ENCODE measurements around the gene NUDC.
"Not testable (repeated sequence)": the region's sequence is repeated elsewhere in the genome, so short reads cannot be mapped to it uniquely, and the experiment has no call there.

NUDC gene

GRCh38 chr1:26984291-26984690 is 62.7 kb downstream of the NUDC start:
- Histone ChIP-seq H3F3A (ENCODE audit: low read depth) (no peaks in the 10 kb centered on the region), H4K20me1 (ENCODE audit: insufficient read depth, low read length, poor library complexity, severe bottlenecking) (no peaks in the 10 kb centered on the region), H3K4me1 (ENCODE audit: insufficient read depth, low read length, poor library complexity, severe bottlenecking) (no peaks in the 10 kb centered on the region), H3K9me3 (ENCODE audit: insufficient read depth, low read depth, low read length) (no peaks in the 10 kb centered on the region), H2AFZ (ENCODE audit: low read length) (no peak overlapping the region), H3K9ac (ENCODE audit: low read depth, low read length, poor library complexity, severe bottlenecking) (no peak overlapping the region), H3K4me2 (ENCODE audit: low read depth, low read length, poor library complexity, severe bottlenecking) (no peak overlapping the region), H3K79me2 (ENCODE audit: insufficient read depth, low read length) (no peaks in the 10 kb centered on the region), H3K9me2 (replicated peaks; ENCODE audit: low read depth, low read length) (no peaks in the 10 kb centered on the region), H3K27me3 (ENCODE audit: insufficient read depth, low read length, poor library complexity, severe bottlenecking) (no peaks in the 10 kb centered on the region), H3K4me3 (ENCODE audit: low read length, poor library complexity, severe bottlenecking) (no peak overlapping the region), H3K36me3 (ENCODE audit: insufficient read depth, low read length) (no peaks in the 10 kb centered on the region)
- no peak for TF ChIP-seq CTCF (conservative IDR thresholded peaks at IDR 0.05; ENCODE audit: low read length)
- no peak for TF ChIP-seq EZH2phosphoT487 (IDR thresholded peaks at IDR 0.05; ENCODE audit: borderline replicate concordance)

DNA sequence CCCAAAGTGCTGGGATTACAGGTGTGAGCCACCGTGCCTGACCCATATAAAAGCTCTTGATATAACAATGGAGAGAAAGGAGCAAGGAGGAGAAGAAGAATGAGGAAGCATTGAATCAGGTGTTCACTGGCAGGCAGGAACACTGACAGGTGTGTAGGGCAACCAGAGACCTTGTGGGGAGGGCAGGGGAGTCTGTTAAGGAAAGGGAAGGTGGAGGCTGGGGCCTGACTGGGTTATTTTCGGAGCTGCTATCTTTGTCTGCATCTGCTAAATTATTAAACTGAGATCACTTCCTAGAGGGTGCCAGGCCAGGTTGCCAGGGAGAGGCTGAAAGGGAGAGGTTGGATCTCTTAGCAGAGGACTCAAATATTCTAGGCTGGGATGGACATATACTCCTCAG is 65.1 kb downstream of the NUDC start:
- TF ChIP-seq EZH2phosphoT487 (IDR thresholded peaks at IDR 0.05; ENCODE audit: borderline replicate concordance), result no peak
- TF ChIP-seq CTCF (conservative IDR thresholded peaks at IDR 0.05; ENCODE audit: low read length), result no peak
- Histone ChIP-seq H2AFZ (ENCODE audit: low read length) (no peak overlapping the region), H3K79me2 (ENCODE audit: insufficient read depth, low read length) (no peaks in the 10 kb centered on the region), H3K4me1 (ENCODE audit: insufficient read depth, low read length, poor library complexity, severe bottlenecking) (peaks cover 11% of the 10 kb centered on the region), H3K9me3 (ENCODE audit: insufficient read depth, low read depth, low read length) (no peaks in the 10 kb centered on the region), H3K36me3 (ENCODE audit: insufficient read depth, low read length) (no peaks in the 10 kb centered on the region), H3K4me2 (ENCODE audit: low read depth, low read length, poor library complexity, severe bottlenecking) (no peak overlapping the region), H3F3A (ENCODE audit: low read depth) (no peaks in the 10 kb centered on the region), H3K9ac (ENCODE audit: low read depth, low read length, poor library complexity, severe bottlenecking) (no peak overlapping the region), H4K20me1 (ENCODE audit: insufficient read depth, low read length, poor library complexity, severe bottlenecking) (no peaks in the 10 kb centered on the region), H3K4me3 (ENCODE audit: low read length, poor library complexity, severe bottlenecking) (no peak overlapping the region), H3K9me2 (replicated peaks; ENCODE audit: low read depth, low read length) (no peaks in the 10 kb centered on the region), H3K27me3 (ENCODE audit: insufficient read depth, low read length, poor library complexity, severe bottlenecking) (no peaks in the 10 kb centered on the region)

- H3K9me2 ChIP-seq (replicated peaks; ENCODE audit: low read depth, low read length); H3K36me3 ChIP-seq (ENCODE audit: insufficient read depth, low read length); H2AFZ ChIP-seq (ENCODE audit: low read length); H3K79me2 ChIP-seq (ENCODE audit: insufficient read depth, low read length); H3K4me3 ChIP-seq (ENCODE audit: low read length, poor library complexity, severe bottlenecking); H4K20me1 ChIP-seq (ENCODE audit: insufficient read depth, low read length, poor library complexity, severe bottlenecking); H3K4me2 ChIP-seq (ENCODE audit: low read depth, low read length, poor library complexity, severe bottlenecking); H3K9ac ChIP-seq (ENCODE audit: low read depth, low read length, poor library complexity, severe bottlenecking); H3F3A ChIP-seq (ENCODE audit: low read depth); H3K9me3 ChIP-seq (ENCODE audit: insufficient read depth, low read depth, low read length); H3K27me3 ChIP-seq (ENCODE audit: insufficient read depth, low read length, poor library complexity, severe bottlenecking): not testable (repeated sequence)
- H3K4me1 ChIP-seq (ENCODE audit: insufficient read depth, low read length, poor library complexity, severe bottlenecking), result peaks cover 15% of the 10 kb centered on the region
Measured at GRCh38 chr1:26989403-26990109, 68.0 kb downstream of the NUDC start.
